Kidney glomerular epithelial cell (primary cell): ENCODE measurements around the gene HINFP.
"Not testable (repeated sequence)": the region's sequence is repeated elsewhere in the genome, so short reads cannot be mapped to it uniquely, and the experiment has no call there.

Experiments
- DNase-seq: peaks from one replicate; lab custom pipeline; 2025; lab: John Stamatoyannopoulos, UW

HINFP gene

DNA sequence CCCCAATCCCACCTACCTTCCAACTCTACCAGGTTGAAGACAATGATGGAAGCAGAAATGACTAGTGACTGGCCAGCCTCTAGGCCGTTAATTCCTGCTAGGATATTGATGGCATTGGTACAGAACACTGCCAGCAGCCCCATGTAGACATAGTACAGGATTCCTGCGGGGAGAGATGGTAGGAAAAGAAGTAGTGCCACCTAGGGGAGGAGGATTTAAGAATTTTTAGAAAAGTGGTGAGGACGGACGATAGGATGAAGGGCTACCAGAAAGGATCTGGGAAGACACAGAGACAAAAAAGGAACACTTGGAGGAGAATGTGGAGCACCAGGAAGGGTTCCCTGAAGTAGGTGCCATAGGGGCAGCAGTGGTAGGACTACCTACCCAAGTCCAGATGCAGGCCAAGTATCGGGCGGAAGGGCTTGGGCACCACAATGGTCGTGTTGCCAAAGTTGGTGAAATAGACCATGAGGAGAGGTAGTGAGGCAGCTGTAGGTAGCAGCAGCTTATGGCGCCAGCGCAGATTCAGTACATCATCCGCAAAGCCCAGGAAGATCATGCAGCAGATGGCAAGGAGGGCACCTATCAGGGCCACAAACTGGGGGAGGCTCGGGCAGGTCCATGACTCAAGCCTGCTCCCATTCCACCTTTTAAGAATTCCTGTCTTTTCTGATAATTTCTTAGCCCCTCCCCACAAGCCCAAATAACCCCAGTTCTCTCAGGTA, 21.0 kb upstream of the HINFP start:
- no peak for DNase-seq

DNA sequence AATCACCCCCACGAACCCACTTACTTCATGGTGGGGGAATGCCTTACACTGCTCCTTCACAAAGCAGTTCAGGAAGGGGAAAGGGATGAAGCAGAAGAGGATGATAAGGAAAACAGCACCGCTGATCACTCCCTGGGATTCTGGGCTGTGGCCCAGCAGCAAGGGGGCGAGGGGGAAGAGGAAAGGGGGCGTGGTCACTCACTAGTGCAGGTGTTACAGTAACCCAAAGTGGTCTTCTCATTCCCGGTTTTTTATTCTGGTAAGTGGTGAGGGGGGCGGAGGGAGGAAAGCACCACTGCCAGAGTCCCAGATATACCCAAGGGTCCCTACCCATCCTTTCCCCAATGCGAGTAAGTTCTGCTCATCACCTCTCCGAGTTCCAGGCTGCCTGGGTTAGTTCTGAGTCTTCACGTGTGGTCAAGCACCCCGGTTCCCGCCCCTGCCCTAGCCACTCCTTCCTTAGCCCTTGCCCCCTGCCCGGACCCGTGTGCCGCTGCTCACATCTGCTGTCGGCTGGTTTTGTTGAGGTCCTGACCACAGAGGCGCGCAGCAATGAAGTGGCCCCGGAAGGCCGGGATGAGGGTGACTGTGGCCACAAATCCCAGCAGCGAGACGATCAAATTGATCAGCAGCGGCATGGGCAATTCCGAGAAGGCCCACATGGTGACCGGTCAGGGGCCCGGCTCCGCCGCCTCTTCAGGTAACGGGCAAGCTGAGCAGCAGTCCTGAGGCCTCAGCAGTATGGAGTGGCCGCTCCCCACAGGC, 20.2 kb upstream of the HINFP start:
- DNase-seq = no peak

DNA sequence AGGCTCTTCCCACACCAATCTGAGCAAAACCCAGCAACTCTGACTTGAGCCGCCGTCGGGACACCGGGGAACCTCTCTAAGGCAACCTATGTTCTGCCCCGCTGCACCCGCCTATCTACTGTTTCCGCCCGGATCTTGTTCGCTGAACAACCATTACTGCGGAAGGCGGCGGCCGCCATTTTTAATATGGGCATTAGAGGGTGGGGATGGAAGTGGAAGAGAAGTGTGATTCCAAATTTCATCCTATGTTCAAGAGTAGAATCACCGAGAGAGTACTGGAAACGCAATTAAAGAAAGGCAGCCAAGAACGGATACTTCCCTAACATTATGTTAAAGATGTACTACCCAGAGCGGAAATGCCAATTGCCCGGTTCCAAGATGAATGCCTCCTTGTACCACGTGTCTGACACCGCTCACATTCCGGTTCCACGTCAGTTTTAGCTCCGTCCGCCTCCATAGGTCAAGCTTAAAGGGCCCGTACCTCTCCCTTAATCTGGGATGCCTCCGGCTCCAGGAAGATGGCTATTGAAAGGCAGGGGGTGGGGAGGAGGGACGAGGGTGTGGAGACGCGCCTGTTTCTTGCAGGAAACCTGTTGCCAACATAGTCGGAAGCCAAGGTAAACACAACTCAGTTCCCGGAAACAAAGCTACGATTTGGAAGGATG, 19.5 kb upstream of the HINFP start, which contains the start of gene DPAGT1:
DPAGT1 (minus strand) TSS at position 95 of the 665 bp plus-strand sequence. CDS start 198 bp downstream, outside the sequence.
- peak; percentile 94 for DNase-seq

DNA sequence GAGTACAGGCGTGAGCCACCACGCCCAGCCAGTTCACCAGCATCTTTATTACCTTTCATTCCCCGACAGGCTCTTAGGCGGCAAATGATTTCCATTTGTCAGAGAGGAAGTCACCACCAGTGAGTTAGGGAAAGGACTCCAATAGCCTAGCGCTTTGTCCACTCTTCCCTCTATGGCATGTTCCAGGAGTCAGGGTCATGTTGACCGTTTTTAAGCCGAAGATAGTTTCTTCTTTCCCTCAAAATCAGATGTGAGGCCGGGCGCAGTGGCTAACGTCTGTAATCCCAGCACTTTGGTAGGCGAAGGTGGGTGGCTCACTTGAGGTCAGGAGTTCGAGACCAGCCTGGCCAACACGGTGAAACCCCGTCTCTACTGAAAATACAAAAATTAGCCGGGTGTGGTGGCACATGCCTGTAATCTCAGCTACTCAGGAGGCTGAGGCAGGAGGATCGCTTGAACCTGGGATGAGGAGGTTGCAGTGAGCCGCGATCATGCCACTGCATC, 18.2 kb upstream of the HINFP start:
- DNase-seq = not testable (repeated sequence)

DNA sequence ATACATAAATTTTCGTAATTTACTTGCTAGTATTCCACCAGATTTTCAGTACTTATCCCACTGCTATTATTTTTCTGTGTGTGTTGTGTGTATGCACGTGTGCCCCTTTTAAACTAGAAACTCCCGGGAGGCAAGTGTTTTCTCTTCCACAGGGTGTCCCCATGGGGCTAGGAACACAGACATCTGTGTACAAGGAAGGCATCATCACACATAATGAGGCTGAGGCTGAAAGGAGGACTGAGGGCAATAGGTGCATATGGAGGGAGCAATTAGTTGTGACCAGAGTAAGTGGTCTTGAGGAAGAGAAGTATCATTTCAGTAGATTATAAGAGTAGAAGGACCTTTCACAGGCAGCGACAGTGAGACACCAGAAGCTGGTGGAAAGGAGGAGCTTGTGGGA, 17.6 kb upstream of the HINFP start:
- DNase-seq = no peak

DNA sequence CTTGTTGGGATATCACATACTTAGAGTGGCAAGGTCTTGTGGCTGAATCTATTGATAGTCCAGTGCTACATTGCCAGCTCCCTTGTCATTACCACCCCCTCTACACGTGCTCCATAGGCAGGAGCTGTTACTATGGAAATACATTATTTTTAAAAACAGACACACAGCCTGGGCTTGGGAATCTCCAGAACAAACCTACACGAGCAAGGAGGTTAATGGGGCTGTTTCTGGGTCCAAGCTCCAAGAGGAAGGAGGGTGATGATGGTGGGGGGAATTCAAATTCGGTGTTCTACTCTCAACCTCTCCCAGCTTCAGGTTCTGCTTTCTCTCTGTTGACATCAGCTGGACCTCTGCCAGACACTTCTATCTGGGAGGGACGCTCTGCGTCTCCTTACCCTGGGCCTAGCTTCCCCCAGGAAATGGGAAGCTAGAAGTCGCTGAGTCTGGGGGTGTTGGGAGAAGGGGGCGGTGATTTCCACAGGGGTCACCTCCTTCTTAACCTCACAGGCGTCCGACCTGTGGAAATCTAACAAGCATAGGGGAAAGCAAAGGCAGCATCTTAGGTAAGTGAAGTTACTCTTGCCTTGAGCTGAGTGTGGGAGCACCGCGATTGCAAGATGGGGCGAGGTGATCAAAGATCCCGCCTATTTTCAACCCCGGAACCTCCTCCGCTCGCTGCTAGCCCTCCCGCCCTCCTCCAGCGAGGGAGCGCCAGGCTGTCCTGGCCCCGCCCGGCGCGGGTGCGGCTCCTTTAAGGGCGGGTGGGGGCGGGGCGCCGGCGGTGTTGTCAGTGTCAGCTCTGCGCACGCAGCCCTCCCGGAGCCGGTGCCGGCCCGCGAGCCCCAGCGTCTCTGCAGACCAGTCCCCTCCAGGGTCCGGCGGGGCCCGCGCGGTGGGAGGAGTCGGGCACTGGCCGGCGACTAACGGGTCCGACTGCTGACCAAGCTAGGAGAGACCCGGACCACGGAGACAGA, 14.5 kb upstream of the HINFP start, which contains the start of gene C2CD2L:
C2CD2L (plus strand) TSS at position 781 of the 974 bp plus-strand sequence. CDS start 398 bp downstream, outside the sequence.
- DNase-seq = peak; percentile 80

DNA sequence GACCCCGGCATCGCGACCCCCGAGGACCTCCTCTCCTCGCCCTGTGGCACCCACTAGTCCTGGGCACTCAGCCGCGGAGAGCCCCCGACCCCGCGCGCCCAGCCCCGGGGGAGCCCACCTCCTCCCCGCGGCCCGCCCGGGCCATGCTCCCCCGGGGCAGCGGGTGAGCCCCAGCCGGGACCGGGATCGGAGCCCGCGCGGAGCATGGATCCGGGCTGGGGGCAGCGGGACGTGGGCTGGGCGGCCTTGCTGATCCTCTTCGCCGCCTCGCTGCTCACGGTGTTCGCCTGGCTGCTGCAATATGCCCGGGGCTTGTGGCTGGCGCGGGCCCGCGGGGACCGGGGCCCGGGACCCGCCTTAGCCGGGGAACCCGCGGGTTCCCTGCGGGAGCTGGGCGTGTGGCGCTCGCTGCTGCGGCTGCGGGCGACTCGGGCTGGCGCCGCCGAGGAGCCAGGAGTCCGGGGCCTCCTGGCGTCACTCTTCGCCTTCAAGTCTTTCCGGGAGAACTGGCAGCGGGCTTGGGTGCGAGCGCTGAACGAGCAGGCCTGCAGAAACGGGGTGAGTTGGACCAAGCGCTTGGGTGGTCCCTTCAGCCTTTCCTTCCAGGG, 13.7 kb upstream of the HINFP start:
- DNase-seq = no peak

DNA sequence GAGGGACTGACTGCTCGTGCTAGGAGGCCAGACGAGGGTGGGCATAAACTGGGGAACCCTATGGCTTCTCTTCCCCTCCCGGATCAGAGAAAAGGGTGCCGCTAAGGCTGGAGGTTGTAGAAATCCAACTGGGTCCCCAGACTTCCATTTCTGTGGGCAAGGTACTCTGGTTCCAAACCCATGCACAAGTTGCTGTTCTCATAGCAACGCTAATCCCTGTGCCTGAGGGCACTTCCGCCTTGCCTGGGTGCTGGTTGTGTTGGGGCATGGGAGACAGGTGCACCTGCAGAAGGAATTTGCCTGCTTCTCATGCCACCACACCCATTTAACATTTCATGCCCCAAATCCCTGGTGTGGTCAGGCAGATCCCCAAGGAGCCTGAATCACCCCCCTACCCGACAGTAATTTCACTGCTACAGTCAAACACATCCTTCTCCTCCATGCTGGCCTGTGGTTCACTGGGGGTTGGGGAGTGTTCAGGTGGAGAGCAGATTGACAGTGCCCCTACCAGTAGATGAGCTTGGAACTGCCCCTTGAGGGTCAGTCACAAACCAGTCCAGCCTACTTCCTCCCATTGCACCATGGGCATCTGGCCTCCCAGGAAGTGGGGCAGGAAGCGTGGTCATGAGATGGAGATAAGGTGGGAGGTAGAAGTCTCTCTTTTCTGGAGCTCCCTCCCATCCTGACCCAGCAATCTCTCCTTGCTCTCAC, 13.1 kb upstream of the HINFP start:
- no peak for DNase-seq

DNA sequence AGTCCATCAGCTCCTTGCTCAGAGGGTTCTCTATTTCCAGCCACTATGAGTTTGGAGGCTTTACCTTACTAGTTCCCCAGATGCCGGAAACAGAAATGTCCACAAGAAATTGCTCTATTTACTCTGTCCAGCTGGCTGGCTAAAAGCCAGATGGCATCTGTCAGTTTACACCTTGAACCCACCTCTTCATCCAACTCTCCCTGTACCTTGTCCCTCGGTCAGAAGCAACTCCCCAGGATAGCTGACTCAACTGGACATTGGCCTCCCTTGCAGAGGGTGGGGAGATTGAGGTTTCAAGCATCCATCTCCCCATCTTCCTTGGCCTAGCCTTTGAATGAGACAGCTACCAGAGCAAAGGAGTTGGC, 12.5 kb upstream of the HINFP start:
- no peak for DNase-seq

DNA sequence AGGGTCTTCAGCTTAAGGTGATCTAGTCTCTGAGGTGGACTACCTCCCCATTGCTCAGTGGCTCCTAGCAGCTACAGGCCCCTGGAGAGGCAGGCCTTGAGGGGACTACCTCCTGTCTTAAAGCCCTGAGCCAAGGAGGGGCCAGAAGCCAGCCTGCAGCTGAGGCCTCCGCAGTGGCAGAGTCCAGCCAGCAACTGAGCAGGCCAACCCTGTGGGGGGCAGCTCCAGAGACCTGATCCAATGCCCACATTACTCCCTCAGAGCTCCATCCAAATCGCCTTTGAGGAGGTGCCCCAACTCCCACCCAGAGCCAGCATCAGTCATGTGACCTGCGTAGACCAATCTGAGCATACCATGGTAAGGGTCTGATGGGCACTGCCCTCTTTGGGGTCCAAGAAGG, 11.5 kb upstream of the HINFP start:
- DNase-seq = no peak

DNA sequence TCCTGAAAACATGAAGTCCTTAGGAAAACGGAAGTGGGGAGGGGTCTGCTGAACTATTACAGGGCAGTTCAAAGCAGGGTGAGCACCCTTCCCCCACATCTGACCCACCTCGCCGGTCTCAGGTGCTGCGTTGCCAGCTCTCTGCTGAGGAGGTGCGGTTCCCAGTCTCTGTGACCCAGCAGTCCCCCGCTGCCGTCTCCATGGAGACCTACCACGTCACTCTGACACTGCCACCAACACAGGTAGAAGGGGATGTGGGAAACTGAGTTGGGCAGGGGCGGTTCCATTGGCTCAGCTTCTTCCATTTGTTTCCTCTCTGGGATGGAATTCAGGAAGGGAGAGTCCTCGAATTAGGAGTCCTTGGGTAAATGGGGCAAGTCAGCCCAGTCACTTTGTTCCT, 10.9 kb upstream of the HINFP start:
- DNase-seq = no peak

DNA sequence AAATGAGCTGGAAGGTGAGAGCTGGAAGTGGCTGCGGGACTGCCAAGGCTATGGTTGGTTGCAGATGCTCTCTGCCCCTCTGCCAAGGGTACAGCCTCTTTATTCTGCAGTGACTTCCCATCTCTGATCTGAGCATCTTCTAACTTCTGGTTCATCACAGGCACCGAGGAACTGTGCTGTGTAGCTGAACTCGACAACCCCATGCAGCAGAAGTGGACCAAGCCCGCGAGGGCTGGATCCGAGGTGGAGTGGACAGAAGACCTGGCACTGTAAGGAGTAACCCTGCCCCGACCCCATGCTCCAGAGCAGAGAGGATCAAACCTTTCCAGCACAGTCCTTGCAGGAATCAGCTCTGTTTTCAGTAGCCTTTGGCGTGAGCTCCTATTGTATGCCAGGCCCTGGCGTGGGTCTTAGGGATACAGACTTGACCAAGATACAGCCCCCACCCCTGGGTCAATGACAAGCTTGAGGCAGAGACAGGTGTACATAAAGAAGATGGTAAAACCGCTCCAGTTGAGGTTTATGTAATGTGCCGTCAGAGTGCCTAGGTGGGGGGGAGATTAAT, 9.9 kb upstream of the HINFP start:
- DNase-seq = no peak

DNA sequence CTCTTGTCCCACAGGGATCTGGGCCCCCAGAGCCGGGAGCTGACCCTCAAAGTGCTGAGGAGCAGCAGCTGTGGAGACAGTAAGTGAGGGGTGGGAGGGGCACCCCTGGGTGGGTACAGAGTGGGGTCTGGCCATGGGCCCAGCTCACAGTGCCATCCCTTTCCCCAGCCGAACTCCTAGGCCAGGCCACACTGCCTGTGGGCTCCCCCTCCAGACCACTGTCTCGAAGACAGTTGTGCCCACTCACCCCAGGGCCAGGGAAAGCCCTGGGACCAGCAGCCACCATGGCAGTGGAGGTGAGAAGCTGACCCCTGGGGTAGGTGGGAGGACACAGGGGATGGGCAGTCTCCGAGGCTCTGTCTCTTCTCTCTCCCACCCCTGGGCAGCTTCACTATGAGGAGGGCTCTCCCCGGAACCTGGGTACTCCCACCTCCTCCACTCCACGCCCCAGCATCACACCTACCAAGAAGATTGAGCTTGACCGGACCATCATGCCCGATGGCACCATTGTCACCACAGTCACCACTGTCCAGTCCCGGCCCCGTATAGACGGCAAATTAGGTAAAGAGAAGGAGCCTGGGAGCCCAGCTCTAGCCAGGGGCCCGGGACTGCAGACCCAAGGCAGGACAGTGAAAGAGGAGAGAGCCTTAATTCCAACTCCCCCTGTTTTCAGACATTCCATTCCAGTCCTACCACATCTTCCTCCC, 8.9 kb upstream of the HINFP start:
- no peak for DNase-seq

DNA sequence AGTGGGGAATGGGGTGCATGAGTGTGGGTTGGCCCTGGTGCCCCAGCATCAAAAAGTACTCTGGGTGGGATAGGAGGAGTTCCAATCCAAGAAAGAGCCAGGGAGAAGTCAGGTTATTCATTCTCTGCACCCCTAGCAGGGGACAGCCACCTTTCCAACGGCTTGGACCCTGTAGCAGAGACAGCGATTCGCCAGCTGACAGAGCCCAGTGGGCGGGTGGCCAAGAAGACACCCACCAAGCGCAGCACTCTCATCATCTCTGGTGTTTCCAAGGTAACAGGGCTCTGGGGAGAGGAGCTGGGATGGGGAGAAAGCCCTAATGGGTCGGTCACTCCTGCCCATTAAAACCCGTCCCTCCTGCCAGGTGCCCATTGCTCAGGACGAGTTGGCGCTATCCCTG, 7.7 kb upstream of the HINFP start:
- no peak for DNase-seq

DNA sequence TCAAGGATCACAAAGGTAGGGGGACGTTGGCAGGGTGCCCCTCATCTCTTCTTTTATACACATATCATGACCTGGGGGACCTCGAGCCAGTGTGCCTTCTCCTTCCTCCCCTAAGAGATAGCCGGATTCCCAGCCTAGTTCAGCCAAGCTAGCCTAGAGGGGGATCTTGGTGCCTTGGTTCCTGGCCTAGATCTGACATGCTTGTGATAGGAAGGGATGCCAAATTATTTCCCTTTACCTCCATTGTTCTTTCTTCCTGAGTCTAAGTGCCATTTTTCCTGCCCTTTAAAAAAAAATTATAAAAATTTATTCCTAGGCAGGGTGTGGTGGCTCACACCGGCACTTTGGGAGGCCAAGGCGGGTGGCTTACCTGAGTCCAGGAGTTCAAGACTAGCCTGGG, 7.0 kb upstream of the HINFP start:
- DNase-seq = no peak

DNA sequence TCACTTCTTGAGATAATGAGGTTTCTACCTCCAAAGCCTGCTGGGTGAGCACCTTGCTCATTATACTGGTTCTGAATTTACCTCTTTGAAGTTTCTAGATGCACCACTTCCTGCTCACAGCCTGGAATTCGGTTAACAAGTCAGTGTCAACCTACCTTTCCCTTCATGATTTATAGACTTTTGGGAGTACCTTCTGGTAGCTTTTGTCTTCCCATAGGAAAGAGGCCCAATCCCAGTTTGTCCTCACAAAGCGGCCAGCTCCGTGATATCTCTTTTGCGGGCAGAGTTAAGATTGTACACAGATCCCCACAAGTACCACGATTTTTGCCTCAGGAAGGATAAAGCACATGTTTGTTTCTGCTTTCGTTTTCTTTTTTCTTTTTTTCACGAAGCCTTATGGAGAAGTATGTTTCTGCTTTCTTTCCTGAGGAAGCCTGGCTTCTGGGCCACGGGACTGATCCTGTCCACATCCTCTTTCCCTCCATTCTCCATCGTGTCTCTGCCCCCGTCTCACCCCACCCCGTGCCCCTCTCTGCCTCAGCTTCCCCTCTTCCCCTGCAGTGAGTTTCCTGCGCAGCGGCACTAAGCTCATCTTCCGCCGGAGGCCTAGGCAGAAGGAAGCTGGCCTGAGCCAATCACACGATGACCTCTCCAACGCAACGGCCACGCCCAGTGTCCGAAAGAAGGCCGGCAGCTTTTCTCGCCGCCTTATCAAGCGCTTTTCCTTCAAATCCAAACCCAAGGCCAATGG, 5.7 kb upstream of the HINFP start:
- DNase-seq = no peak

DNA sequence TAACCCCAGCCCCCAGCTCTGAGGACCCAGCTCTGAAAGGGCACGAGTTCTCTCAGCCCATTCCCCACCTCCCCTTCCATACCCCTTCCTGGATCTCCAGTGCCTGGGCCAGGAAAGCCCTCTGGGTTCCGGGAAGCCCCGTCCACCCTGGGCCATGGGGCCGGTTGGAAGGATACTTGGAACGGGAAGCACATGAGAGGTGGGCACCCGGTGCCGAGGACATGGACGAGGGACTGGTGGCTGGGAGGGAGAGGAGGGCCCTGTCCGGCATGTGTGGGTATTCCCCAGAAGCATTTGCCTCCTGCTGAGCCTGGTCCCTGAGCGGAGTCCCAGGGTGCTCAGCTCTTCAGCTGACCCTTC, 5.2 kb upstream of the HINFP start:
- DNase-seq = no peak

DNA sequence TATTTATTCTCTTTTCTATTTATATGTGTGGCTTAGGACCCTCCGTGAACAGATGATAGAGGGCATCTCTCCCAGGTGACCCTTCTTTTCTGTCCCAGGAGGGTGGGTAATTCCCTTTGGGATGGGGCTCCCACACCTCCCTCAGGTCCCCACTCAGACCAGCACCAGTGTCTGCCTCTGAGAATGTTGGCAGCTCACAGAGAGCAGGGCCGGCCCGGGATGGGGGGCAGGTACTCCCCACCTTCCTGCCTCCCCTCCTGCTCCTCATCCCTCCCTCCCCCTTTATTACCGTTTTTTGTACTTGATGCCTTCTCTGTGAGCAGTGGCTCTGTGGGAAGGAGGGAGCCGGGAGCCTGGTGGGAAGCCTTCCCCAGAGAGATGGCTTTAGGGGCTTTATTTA, 4.8 kb upstream of the HINFP start:
- DNase-seq = no peak
